H9 (cell line): ENCODE results near the gene STON2. TPM values are rescaled to one million over a fixed set of nuclear protein-coding genes. Genes with fewer than 3 reads are reported as not detected.

ENCODE experiments used
- DNase-seq: peaks from one replicate; pipeline ENCODE4 v3.0.0-alpha.2; 2017
- H2AFZ ChIP-seq: one replicate; pipeline ENCODE4 v1.6.1; 2013; ENCODE audit warnings: mild to moderate bottlenecking, low read length, control low read depth, moderate library complexity
- H2AK5ac ChIP-seq: 2 replicates; pipeline ENCODE4 v1.6.1; 2013; ENCODE audit warnings: low read length, control low read depth, mixed read lengths; ENCODE audit not compliant: insufficient read length
- H2BK120ac ChIP-seq: one replicate; pipeline ENCODE4 v1.6.1; 2013; ENCODE audit warnings: low read depth, mild to moderate bottlenecking, low read length, control low read depth, inconsistent platforms; ENCODE audit not compliant: poor library complexity, severe bottlenecking
- H2BK12ac ChIP-seq: 2 replicates; pipeline ENCODE4 v1.6.1; 2013; ENCODE audit warnings: low read length, control low read depth, mixed read lengths, low read depth; ENCODE audit not compliant: insufficient read length
- H2BK15ac ChIP-seq: 2 replicates; pipeline ENCODE4 v1.6.1; 2013; ENCODE audit warnings: low read depth, low read length, control low read depth
- H2BK20ac ChIP-seq: one replicate; pipeline ENCODE4 v1.6.1; 2013; ENCODE audit warnings: low read depth, mild to moderate bottlenecking, low read length, control low read depth, inconsistent platforms; ENCODE audit not compliant: poor library complexity, severe bottlenecking
- H2BK5ac ChIP-seq: 2 replicates; pipeline ENCODE4 v1.6.1; 2013; ENCODE audit warnings: low read length, control low read depth, mixed read lengths; ENCODE audit not compliant: insufficient read length
- H3K14ac ChIP-seq: 2 replicates; pipeline ENCODE4 v1.6.1; 2013; ENCODE audit warnings: low read length, control low read depth; ENCODE audit not compliant: insufficient read depth
- H3K18ac ChIP-seq: 2 replicates; pipeline ENCODE4 v1.6.1; 2013; ENCODE audit warnings: low read depth, mild to moderate bottlenecking, mixed read lengths, low read length, control low read depth; ENCODE audit not compliant: insufficient read length
- H3K23ac ChIP-seq: 2 replicates; pipeline ENCODE4 v1.6.1; 2013; ENCODE audit warnings: low read length, control low read depth, mixed read lengths, low read depth; ENCODE audit not compliant: insufficient read length
- H3K23me2 ChIP-seq: 2 replicates; pipeline ENCODE4 v1.6.1; 2013; ENCODE audit warnings: low read depth, mild to moderate bottlenecking, mixed read lengths, low read length, control low read depth; ENCODE audit not compliant: insufficient read length, poor library complexity, severe bottlenecking
- H3K27ac ChIP-seq: 2 replicates; pipeline ENCODE4 v1.5.1; 2013; ENCODE audit warnings: low read length, control low read depth, mixed read lengths, low read depth; ENCODE audit not compliant: insufficient read length
- H3K27me3 ChIP-seq: 2 replicates; pipeline ENCODE4 v1.6.1; 2013; ENCODE audit warnings: low read length, control low read depth, inconsistent platforms; ENCODE audit not compliant: insufficient read depth
- H3K4ac ChIP-seq: 2 replicates; pipeline ENCODE4 v1.6.1; 2013; ENCODE audit warnings: low read depth, mild to moderate bottlenecking, control low read depth, inconsistent platforms, low read length, moderate library complexity
- H3K4me1 ChIP-seq: 2 replicates; pipeline ENCODE4 v1.6.1; 2013; ENCODE audit warnings: low read length, control low read depth, inconsistent platforms; ENCODE audit not compliant: insufficient read depth
- H3K4me2 ChIP-seq: 2 replicates; pipeline ENCODE4 v1.6.1; 2013; ENCODE audit warnings: low read length, control low read depth, mixed read lengths; ENCODE audit not compliant: insufficient read length, insufficient read depth
- H3K56ac ChIP-seq: 2 replicates; pipeline ENCODE4 v1.6.1; 2013; ENCODE audit warnings: low read depth, mild to moderate bottlenecking, mixed read lengths, low read length, control low read depth; ENCODE audit not compliant: insufficient read length
- H3K79me1 ChIP-seq: 2 replicates; pipeline ENCODE4 v1.6.1; 2013; ENCODE audit warnings: low read depth, mild to moderate bottlenecking, moderate library complexity, low read length, control low read depth, inconsistent platforms; ENCODE audit not compliant: insufficient read depth, poor library complexity, severe bottlenecking
- H3K79me2 ChIP-seq: 2 replicates; pipeline ENCODE4 v1.6.1; 2013; ENCODE audit warnings: low read length, control low read depth, inconsistent platforms; ENCODE audit not compliant: insufficient read depth
- H3K9ac ChIP-seq: 2 replicates; pipeline ENCODE4 v1.6.1; 2013; ENCODE audit warnings: low read length, control low read depth, mixed read lengths; ENCODE audit not compliant: insufficient read length; ENCODE audit errors: extremely low read depth
- H3K9me3 ChIP-seq: one replicate; pipeline ENCODE4 v1.6.1; 2013; ENCODE audit warnings: low read depth, low read length, inconsistent platforms; ENCODE audit not compliant: control insufficient read depth
- H3T11ph ChIP-seq: one replicate; pipeline ENCODE4 v1.6.1; 2013; ENCODE audit warnings: mild to moderate bottlenecking, low read length, control low read depth, inconsistent platforms
- H4K20me1 ChIP-seq: one replicate; pipeline ENCODE4 v1.6.1; 2013; ENCODE audit not compliant: control insufficient read depth, insufficient read length, insufficient read depth
- H4K5ac ChIP-seq: 2 replicates; pipeline ENCODE4 v1.6.1; 2013; ENCODE audit warnings: low read depth, mild to moderate bottlenecking, mixed read lengths, low read length, control low read depth; ENCODE audit not compliant: insufficient read length
- H4K8ac ChIP-seq: replicated peaks from 2 replicates; pipeline ENCODE4 v1.6.1; 2013; ENCODE audit warnings: low read length, control low read depth, mixed read lengths, low read depth; ENCODE audit not compliant: insufficient read length
- H4K91ac ChIP-seq: 2 replicates; pipeline ENCODE4 v1.6.1; 2013; ENCODE audit warnings: low read depth, mild to moderate bottlenecking, moderate library complexity, mixed read lengths, low read length, control low read depth; ENCODE audit not compliant: insufficient read length
- H3K27ac Mint-ChIP-seq, 3 experiments: 2 replicates in 2 of 3; 3 replicates in 1 of 3; pipeline ENCODE4 v1.8.0; 2020 to 2021; ENCODE audit warnings: mixed read lengths in 3 of 3, mild to moderate bottlenecking in 1 of 3, moderate library complexity in 1 of 3
- H3K27me3 Mint-ChIP-seq: 2 replicates; pipeline ENCODE4 v1.8.0; 2021; ENCODE audit warnings: low read depth, mild to moderate bottlenecking, moderate library complexity, mixed read lengths
- H3K36me3 Mint-ChIP-seq, 3 experiments: 2 replicates in 2 of 3; 3 replicates in 1 of 3; pipeline ENCODE4 v1.8.0; 2020 to 2021; ENCODE audit warnings: low read depth in 3 of 3, mixed read lengths in 3 of 3; ENCODE audit not compliant: insufficient read depth in 1 of 3
- H3K4me1 Mint-ChIP-seq, 2 experiments: 2 replicates each; pipeline ENCODE4 v1.8.0; 2020; ENCODE audit warnings: mixed read lengths in 2 of 2
- H3K4me3 Mint-ChIP-seq, 2 experiments: 2 replicates in 1 of 2; 3 replicates in 1 of 2; pipeline ENCODE4 v1.8.0; 2020 to 2021; ENCODE audit warnings: mild to moderate bottlenecking in 2 of 2, mixed read lengths in 2 of 2, moderate library complexity in 1 of 2
- H3K9me3 Mint-ChIP-seq, 2 experiments: 2 replicates in 1 of 2; 3 replicates in 1 of 2; pipeline ENCODE4 v1.8.0; 2020; ENCODE audit warnings: mild to moderate bottlenecking in 2 of 2, mixed read lengths in 2 of 2, moderate library complexity in 1 of 2
- CTCF ChIP-seq: fragments of 200-600 bp; sonication (generic); conservative IDR thresholded peaks from 3 replicates; pipeline ENCODE4 v1.8.0; 2021; ENCODE audit warnings: antibody characterized with exemption, mild to moderate bottlenecking
- WGBS: extraction: QIAGEN DNeasy Blood & Tissue Kit; methylation state at CpG from one replicate; pipeline ENCODE4 v1.1.7; 2013; ENCODE audit warnings: missing lambda C conversion rate, low lambda C conversion rate, mixed read lengths; ENCODE audit not compliant: insufficient read length; ENCODE audit errors: extremely low coverage; 5-methylcytosine and 5-hydroxymethylcytosine counted together
- total RNA-seq: library from RNA; stranded (reverse); gene quantifications from 2 replicates; pipeline ENCODE4 v1.2.1, GENCODE V29; 2021

Gene STON2
- total RNA-seq, 1 experiment from 2014 or later: 62.9 TPM

- H2BK12ac ChIP-seq: no peak overlapping the region
- H3K27me3 Mint-ChIP-seq: no peaks in the 10 kb centered on the region
- no peaks in the 10 kb centered on the region for H3K4me1 ChIP-seq
- H3K9me3 ChIP-seq: no peaks in the 10 kb centered on the region
- H3K9ac ChIP-seq: no peak overlapping the region
- no peaks in the 10 kb centered on the region for H3K79me1 ChIP-seq
- no peak overlapping the region for H3K14ac ChIP-seq
- no peak overlapping the region for H3K18ac ChIP-seq
- no peak overlapping the region for H3K27ac Mint-ChIP-seq
- H3K27ac ChIP-seq: no peak overlapping the region
- no peak for TF ChIP-seq CTCF
- no peak overlapping the region for H4K5ac ChIP-seq
- H3K36me3 Mint-ChIP-seq: peaks cover 0 to 4% (median 2%) of the 10 kb centered on the region in 3 experiments; a peak in 4 of 7 replicates
- H2BK5ac ChIP-seq: no peak overlapping the region
- H2AK5ac ChIP-seq: no peak overlapping the region
- no peak overlapping the region for H3K23ac ChIP-seq
- no peak overlapping the region for H2AFZ ChIP-seq
- H4K8ac ChIP-seq: no peak overlapping the region
- no CpG with 5 or more reads among the region's 2 CpGs for WGBS
- no peak overlapping the region for H2BK120ac ChIP-seq
- no peak for DNase-seq
- H2BK20ac ChIP-seq: no peak overlapping the region
- H3K23me2 ChIP-seq: no peaks in the 10 kb centered on the region
- no peak overlapping the region for H3K56ac ChIP-seq
- H4K20me1 ChIP-seq: no peaks in the 10 kb centered on the region
- no peak overlapping the region for H3K4ac ChIP-seq
- H3K27me3 ChIP-seq: no peaks in the 10 kb centered on the region
- no peak overlapping the region for H2BK15ac ChIP-seq
- H3K9me3 Mint-ChIP-seq: no peaks in the 10 kb centered on the region; a peak in 1 of 5 replicates
- no peak overlapping the region for H3T11ph ChIP-seq
- no peaks in the 10 kb centered on the region for H3K79me2 ChIP-seq
- H4K91ac ChIP-seq: no peak overlapping the region
- H3K4me1 Mint-ChIP-seq: peaks cover 2 to 3% of the 10 kb centered on the region in 2 experiments; a peak in 2 of 4 replicates
- no peak overlapping the region for H3K4me3 Mint-ChIP-seq
- no peak overlapping the region for H3K4me2 ChIP-seq
Measured at GRCh38 chr14:81298122-81298521, 102.0 kb downstream of the STON2 start.
